Calu3 (cell line): ENCODE results near the gene FOXF2. TPM values are rescaled to one million over a fixed set of nuclear protein-coding genes. Genes with fewer than 3 reads are reported as not detected.

Experiments
- BruUV-seq: library from RNA; stranded (reverse); fragments of 400-500 nt; replicated peaks from 2 replicates; lab custom pipeline; 2021; lab: Mats Ljungman, UMichigan
- CTCF ChIA-PET: fragments of 300-600 bp; sonication (Branson Sonifier 250); formaldehyde crosslinking; loops from one replicate; lab custom pipeline; 2022; ENCODE audit warnings: antibody characterized with exemption; lab: Charles Lee
- DNase-seq: peaks from one replicate; pipeline ENCODE4 v3.0.0; 2022
- H3K27ac Mint-ChIP-seq: one replicate; pipeline ENCODE4 v1.8.0; 2022; ENCODE audit warnings: mixed read lengths; ENCODE audit not compliant: unreplicated experiment
- H3K27me3 Mint-ChIP-seq: one replicate; pipeline ENCODE4 v1.8.0; 2022; ENCODE audit warnings: mixed read lengths; ENCODE audit not compliant: unreplicated experiment
- H3K36me3 Mint-ChIP-seq: one replicate; pipeline ENCODE4 v1.8.0; 2022; ENCODE audit warnings: mild to moderate bottlenecking, moderate library complexity, mixed read lengths; ENCODE audit not compliant: insufficient read depth, unreplicated experiment
- H3K4me1 Mint-ChIP-seq: one replicate; pipeline ENCODE4 v1.8.0; 2022; ENCODE audit warnings: mild to moderate bottlenecking, low read depth, mixed read lengths; ENCODE audit not compliant: unreplicated experiment
- H3K4me3 Mint-ChIP-seq: one replicate; pipeline ENCODE4 v1.8.0; 2022; ENCODE audit warnings: mild to moderate bottlenecking, low read depth, moderate library complexity, mixed read lengths; ENCODE audit not compliant: unreplicated experiment
- H3K9me3 Mint-ChIP-seq: one replicate; pipeline ENCODE4 v1.8.0; 2022; ENCODE audit warnings: low read depth, mixed read lengths; ENCODE audit not compliant: unreplicated experiment
- CTCF ChIP-seq: fragments of 200-600 bp; IDR thresholded peaks from one replicate; pipeline ENCODE4 v1.8.0; 2022; ENCODE audit warnings: antibody characterized with exemption; ENCODE audit not compliant: unreplicated experiment
- intact Hi-C: fragments of 100-400 bp; cut with micrococcal nuclease; formaldehyde crosslinking; loops from one replicate; pipeline ENCODE4 v1.10.0; 2022; ENCODE audit not compliant: unreplicated experiment
- total RNA-seq: library from RNA; stranded (reverse); gene quantifications from 2 replicates; pipeline ENCODE4 v1.2.3, GENCODE V29; 2022

The FOXF2 gene
- total RNA-seq, 1 experiment from 2014 or later: 0.14 TPM

- Mint-ChIP-seq H3K27ac (no peak overlapping the region), H3K4me1 (no peaks in the 10 kb centered on the region), H3K9me3 (no peaks in the 10 kb centered on the region), H3K4me3 (no peak overlapping the region), H3K27me3 (peaks cover 67% of the 10 kb centered on the region), H3K36me3 (peaks cover 5% of the 10 kb centered on the region)
- BruUV-seq: no TSS peak
- CTCF ChIA-PET: interaction anchor here (1.6 kb wide), 1 partner anchor 39 kb away, joined by 3 read pairs; no protein-coding TSS in a partner anchor
- no peak for DNase-seq
- no peak for TF ChIP-seq CTCF
- intact Hi-C loops: no loop called here
These were observed 4.0 kb upstream of the FOXF2 start for GRCh38 chr6:1385129-1386037.

- CTCF ChIA-PET: interaction anchor here (1.6 kb wide), 1 partner anchor 40 kb away, joined by 3 read pairs; no protein-coding TSS in a partner anchor
- peaks cover 6% of the 10 kb centered on the region for H3K36me3 Mint-ChIP-seq
- BruUV-seq: no TSS peak
- no peak overlapping the region for H3K27ac Mint-ChIP-seq
- H3K9me3 Mint-ChIP-seq: no peaks in the 10 kb centered on the region
- no peak for DNase-seq
- intact Hi-C loops: no loop called here
- no peaks in the 10 kb centered on the region for H3K4me1 Mint-ChIP-seq
- no peak overlapping the region for H3K4me3 Mint-ChIP-seq
- H3K27me3 Mint-ChIP-seq: peaks cover 67% of the 10 kb centered on the region
- no peak for TF ChIP-seq CTCF
These were observed 3.2 kb upstream of the FOXF2 start for GRCh38 chr6:1386038-1386709.

- no TSS peak for BruUV-seq
- DNase-seq: no peak
- H3K27ac Mint-ChIP-seq: no peak overlapping the region
- peaks cover 6% of the 10 kb centered on the region for H3K36me3 Mint-ChIP-seq
- intact Hi-C loops: no loop called here
- no peak for TF ChIP-seq CTCF
- no peaks in the 10 kb centered on the region for H3K9me3 Mint-ChIP-seq
- no peak overlapping the region for H3K4me3 Mint-ChIP-seq
- CTCF ChIA-PET: no interaction called here
- no peaks in the 10 kb centered on the region for H3K4me1 Mint-ChIP-seq
- peaks cover 74% of the 10 kb centered on the region for H3K27me3 Mint-ChIP-seq
These were observed 1.9 kb upstream of the FOXF2 start for GRCh38 chr6:1387538-1387875.

GRCh38 chr6:1387876-1388629 is 1.3 kb upstream of the FOXF2 start:
- Mint-ChIP-seq H3K4me3 (no peak overlapping the region), H3K9me3 (no peaks in the 10 kb centered on the region), H3K4me1 (no peaks in the 10 kb centered on the region), H3K36me3 (peaks cover 6% of the 10 kb centered on the region), H3K27me3 (peaks cover 79% of the 10 kb centered on the region), H3K27ac (no peak overlapping the region)
- intact Hi-C loops: no loop called here
- no peak for TF ChIP-seq CTCF
- BruUV-seq: no TSS peak
- no peak for DNase-seq
- CTCF ChIA-PET: no interaction called here
